ENCODE results near the gene C16orf46. TPM values are rescaled to one million over a fixed set of nuclear protein-coding genes. Genes with fewer than 3 reads are reported as not detected.

C16orf46 gene
- total and polyA plus RNA-seq, 2 donors (not counting 3 experiments of a cell fraction or from before 2014, with no cell fraction given), result 0.26 TPM; not detected in 1

GRCh38 chr16:81101702-81102101 lies 24.7 kb upstream of the C16orf46 start:
- H3K9me1 ChIP-seq (replicated peaks; ENCODE audit: control insufficient read depth, extremely low read depth, insufficient read depth, low read length), result no peaks in the 10 kb centered on the region
- no peaks in the 10 kb centered on the region for H4K20me1 ChIP-seq (replicated peaks; ENCODE audit: control insufficient read depth, extremely low read depth, insufficient read depth, low read length)
- TF ChIP-seq JUN (IDR thresholded peaks at IDR 0.05; ENCODE audit: borderline replicate concordance, insufficient read depth, insufficient read length, low read depth) (no peak), MYC (IDR thresholded peaks at IDR 0.05; ENCODE audit: low read depth, low read length) (no peak), GATA2 (IDR thresholded peaks at IDR 0.05; ENCODE audit: insufficient read depth, insufficient read length, low read depth, low read length) (no peak), POLR2A (IDR thresholded peaks at IDR 0.05; ENCODE audit: low read depth, low read length) (no peak)
- FAIRE-seq, result no peak
- dilution Hi-C loops (cut with MboI; ENCODE audit: extremely low pct_ligation_motif_present, low sequenced_read_pairs) (no loop called here), intact Hi-C loops (cut with micrococcal nuclease) (no loop called here)
- no peak for DNase-seq (ENCODE audit: low read depth, low spot score)
- no peak overlapping the region for H2AFZ ChIP-seq (ENCODE audit: low read depth, low read length)
- CTCF ChIA-PET, result no interaction called here
- H3K27ac ChIP-seq (ENCODE audit: insufficient read depth, low read depth, low read length), result no peak overlapping the region
- no peak overlapping the region for H3K4me3 ChIP-seq (replicated peaks in 1 of 3; ENCODE audit: insufficient read depth in 1 of 3, low read depth in 1 of 3, low read length in 3 of 3)
- no peaks in the 10 kb centered on the region for H3K9me3 ChIP-seq (replicated peaks; ENCODE audit: control insufficient read depth, insufficient read depth, low read length)
- peaks cover 2% of the 10 kb centered on the region for H3K4me1 ChIP-seq (ENCODE audit: control insufficient read depth, extremely low read depth, insufficient read depth, low read length)
- POLR2A ChIA-PET, result no interaction called here
- no peak overlapping the region for H3K4me2 ChIP-seq (ENCODE audit: insufficient read depth, low read length)
- no peak overlapping the region for H3K9ac ChIP-seq (replicated peaks; ENCODE audit: extremely low read depth, insufficient read depth, low read length)
- H3K36me3 ChIP-seq (ENCODE audit: control insufficient read depth in 2 of 2, extremely low read depth in 1 of 2, insufficient read depth in 2 of 2, low read length in 2 of 2), result no peaks in the 10 kb centered on the region
- H3K27me3 ChIP-seq (ENCODE audit: control insufficient read depth in 2 of 2, insufficient read depth in 2 of 2, low read length in 2 of 2), result peaks cover 2 to 4% of the 10 kb centered on the region in 2 experiments
- H3K79me2 ChIP-seq (ENCODE audit: control insufficient read depth, insufficient read depth, low read length), result no peaks in the 10 kb centered on the region
- no TSS peak for BruUV-seq (replicated peaks)

GRCh38 chr16:81099958-81100357 lies 22.9 kb upstream of the C16orf46 start:
- BruUV-seq (replicated peaks), result no TSS peak

More at GRCh38 chr16:81099958-81100357, 22.9 kb upstream of the C16orf46 start:
- TF ChIP-seq CTCF (IDR thresholded peaks at IDR 0.05; ENCODE audit: extremely low read depth in 1 of 2, insufficient read depth in 1 of 2, low read depth in 1 of 2, low read length in 2 of 2), result no peak
- TF ChIP-seq EZH2 (IDR thresholded peaks at IDR 0.05; ENCODE audit: borderline replicate concordance, low read depth, low read length, severe bottlenecking), result no peak
- no peak for TF ChIP-seq MAX (IDR thresholded peaks at IDR 0.05; ENCODE audit: insufficient read depth, insufficient read length)
- TF ChIP-seq GATA2 (IDR thresholded peaks at IDR 0.05; ENCODE audit: insufficient read depth, insufficient read length, low read depth, low read length), result no peak
- no peak for TF ChIP-seq MYC (IDR thresholded peaks at IDR 0.05; ENCODE audit: low read depth, low read length)
- no peak for TF ChIP-seq POLR2A (IDR thresholded peaks at IDR 0.05; ENCODE audit: low read depth, low read length)
- TF ChIP-seq POLR2AphosphoS5 (IDR thresholded peaks at IDR 0.05; ENCODE audit: insufficient read depth, low read depth, low read length), result no peak
- TF ChIP-seq FOS (IDR thresholded peaks at IDR 0.05; ENCODE audit: borderline replicate concordance, insufficient read depth, low read length), result no peak
- TF ChIP-seq JUN (IDR thresholded peaks at IDR 0.05; ENCODE audit: borderline replicate concordance, insufficient read depth, insufficient read length, low read depth), result no peak
- no peaks in the 10 kb centered on the region for H3K36me3 ChIP-seq (ENCODE audit: control insufficient read depth in 2 of 2, extremely low read depth in 1 of 2, insufficient read depth in 2 of 2, low read length in 2 of 2)
- ChIA-PET POLR2A (no interaction called here), CTCF (no interaction called here)
- H4K20me1 ChIP-seq (replicated peaks; ENCODE audit: control insufficient read depth, extremely low read depth, insufficient read depth, low read length), result no peaks in the 10 kb centered on the region
- DNase-seq (ENCODE audit: low read depth, low spot score), result no peak
- H3K4me3 ChIP-seq (replicated peaks in 1 of 3; ENCODE audit: insufficient read depth in 1 of 3, low read depth in 1 of 3, low read length in 3 of 3), result no peak overlapping the region
- no peak overlapping the region for H3K4me2 ChIP-seq (ENCODE audit: insufficient read depth, low read length)
- H3K27ac ChIP-seq (ENCODE audit: insufficient read depth, low read depth, low read length), result no peak overlapping the region
- H3K9ac ChIP-seq (replicated peaks; ENCODE audit: extremely low read depth, insufficient read depth, low read length), result no peak overlapping the region
- no peaks in the 10 kb centered on the region for H3K9me1 ChIP-seq (replicated peaks; ENCODE audit: control insufficient read depth, extremely low read depth, insufficient read depth, low read length)
- H3K9me3 ChIP-seq (replicated peaks; ENCODE audit: control insufficient read depth, insufficient read depth, low read length), result no peaks in the 10 kb centered on the region
- H3K4me1 ChIP-seq (ENCODE audit: control insufficient read depth, extremely low read depth, insufficient read depth, low read length), result peaks cover 7% of the 10 kb centered on the region
- no peak for FAIRE-seq
- H3K79me2 ChIP-seq (ENCODE audit: control insufficient read depth, insufficient read depth, low read length), result peaks cover 4% of the 10 kb centered on the region
- intact Hi-C loops (cut with micrococcal nuclease), result loop anchor here (5.0 kb wide), 1 partner anchor 163 kb away; no protein-coding TSS in a partner anchor
- peaks cover 2 to 4% of the 10 kb centered on the region in 2 experiments for H3K27me3 ChIP-seq (ENCODE audit: control insufficient read depth in 2 of 2, insufficient read depth in 2 of 2, low read length in 2 of 2)
- no peak overlapping the region for H2AFZ ChIP-seq (ENCODE audit: low read depth, low read length)
- dilution Hi-C loops (cut with MboI; ENCODE audit: extremely low pct_ligation_motif_present, low sequenced_read_pairs), result no loop called here

All from endothelial cell of umbilical vein (primary cell).